Vagina (tissue), 2 donors: ENCODE data around the gene CRISP3.

Source experiments
- CTCF ChIP-seq, 3 experiments: fragments of 450-650 bp in 2 of 3; fragments of 200-600 bp in 1 of 3; sonication (generic) in 1 of 3; IDR thresholded peaks; one replicate each; pipeline ENCODE4 v1.5.1; 2017 to 2019; ENCODE audit warnings: antibody characterized with exemption in 3 of 3, mild to moderate bottlenecking in 2 of 3, moderate library complexity in 2 of 3
- POLR2A ChIP-seq, 2 donors: fragments of 450-650 bp; IDR thresholded peaks; one replicate each; pipeline ENCODE4 v1.6.1; 2017; ENCODE audit warnings: antibody characterized with exemption in 2 of 2, mild to moderate bottlenecking in 2 of 2, moderate library complexity in 2 of 2
- POLR2AphosphoS5 ChIP-seq, 2 donors: sonication (generic); formaldehyde crosslinking; IDR thresholded peaks; one replicate each; pipeline ENCODE4 v1.9.0; 2017; ENCODE audit warnings: antibody characterized with exemption in 2 of 2, mild to moderate bottlenecking in 2 of 2, low read depth in 1 of 2; ENCODE audit not compliant: insufficient read depth in 1 of 2

- TF ChIP-seq POLR2A (IDR thresholded peaks at IDR 0.05) (no peak), CTCF (IDR thresholded peaks at IDR 0.05) (no peak), POLR2AphosphoS5 (IDR thresholded peaks at IDR 0.05; ENCODE audit: insufficient read depth in 1 of 2, low read depth in 1 of 2) (no peak)
Observed at GRCh38 chr6:49713346-49713745, 30.8 kb downstream of the CRISP3 start, which contains the start of gene CRISP2.
